CD4-positive, alpha-beta memory T cell (primary cell): Measurements from ENCODE around the gene IL17REL. TPM values are rescaled to one million over a fixed set of nuclear protein-coding genes. Genes with fewer than 3 reads are reported as not detected.

Source experiments
- CTCF ChIA-PET: fragments of 350-600 bp; sonication (Branson Sonifier 250); formaldehyde crosslinking; loops from one replicate; lab custom pipeline; 2021; ENCODE audit warnings: inconsistent platforms; ENCODE audit not compliant: partially characterized antibody; lab: Charles Lee
- POLR2A ChIA-PET: fragments of 350-600 bp; sonication (Branson Sonifier 250); formaldehyde crosslinking; loops from one replicate; lab custom pipeline; 2021; ENCODE audit not compliant: partially characterized antibody; lab: Charles Lee
- DNase-seq, 5 donors: peaks; one replicate each; pipeline versions ENCODE4 v3.0.0 to v3.0.0-alpha.2; 2020 to 2022; ENCODE audit warnings: mixed read lengths in 1 of 5
- H3K27ac ChIP-seq: one replicate; pipeline ENCODE4 v1.7.0; 2013; ENCODE audit warnings: low read depth, low read length
- H3K27me3 ChIP-seq: 2 replicates; pipeline ENCODE4 v1.7.0; 2013; ENCODE audit warnings: mild to moderate bottlenecking, low read length, moderate library complexity; ENCODE audit not compliant: insufficient read depth
- H3K36me3 ChIP-seq: 2 replicates; pipeline ENCODE4 v1.7.0; 2013; ENCODE audit warnings: mild to moderate bottlenecking, low read length, moderate library complexity; ENCODE audit not compliant: insufficient read depth
- H3K4me1 ChIP-seq: 2 replicates; pipeline ENCODE4 v1.7.0; 2013; ENCODE audit warnings: mild to moderate bottlenecking, low read length, moderate library complexity; ENCODE audit not compliant: insufficient read depth
- H3K4me3 ChIP-seq, 2 donors: one replicate each; pipeline ENCODE4 v1.7.0; 2013; ENCODE audit warnings: low read length in 2 of 2, mild to moderate bottlenecking in 1 of 2
- H3K9me3 ChIP-seq, 2 donors: one replicate each; pipeline ENCODE4 v1.7.0; 2013; ENCODE audit warnings: low read length in 2 of 2, control low read depth in 1 of 2; ENCODE audit not compliant: control insufficient read depth in 1 of 2
- H3K27ac Mint-ChIP-seq, 7 donors: one replicate each; pipeline ENCODE4 v1.8.0; 2020 to 2021; ENCODE audit warnings: mixed read lengths in 7 of 7, mild to moderate bottlenecking in 6 of 7, inconsistent platforms in 3 of 7, moderate library complexity in 3 of 7
- H3K27me3 Mint-ChIP-seq, 2 donors: one replicate each; pipeline ENCODE4 v1.8.0; 2020 to 2021; ENCODE audit warnings: mixed read lengths in 2 of 2
- H3K36me3 Mint-ChIP-seq, 2 donors: one replicate each; pipeline ENCODE4 v1.8.0; 2020 to 2021; ENCODE audit warnings: mixed read lengths in 2 of 2, inconsistent platforms in 1 of 2, mild to moderate bottlenecking in 1 of 2
- H3K4me1 Mint-ChIP-seq, 4 donors: one replicate each; pipeline ENCODE4 v1.8.0; 2020 to 2021; ENCODE audit warnings: mixed read lengths in 4 of 4, mild to moderate bottlenecking in 1 of 4
- H3K4me3 Mint-ChIP-seq, 8 donors: one replicate each; pipeline ENCODE4 v1.8.0; 2020 to 2021; ENCODE audit warnings: mixed read lengths in 8 of 8, mild to moderate bottlenecking in 7 of 8, moderate library complexity in 6 of 8, inconsistent platforms in 3 of 8
- H3K9me3 Mint-ChIP-seq, 8 donors: one replicate each; pipeline ENCODE4 v1.8.0; 2020 to 2021; ENCODE audit warnings: mixed read lengths in 8 of 8, mild to moderate bottlenecking in 5 of 8, inconsistent platforms in 3 of 8, moderate library complexity in 1 of 8
- intact Hi-C: fragments of 100-400 bp; cut with micrococcal nuclease; formaldehyde crosslinking; loops from one replicate; pipeline ENCODE4 v1.15.1; 2023
- polyA plus RNA-seq, 2 donors: library from polyadenylated mRNA; unstranded; fragments of 300-500 nt; fragmentation: Illumina TruSeq; gene quantifications; one replicate each; pipeline ENCODE4 v1.2.3, GENCODE V29; 2021
- total RNA-seq, 2 experiments: library from RNA; stranded (reverse); gene quantifications; one replicate each; pipeline ENCODE4 v1.2.3, GENCODE V29; 2021

IL17REL gene
- total and polyA plus RNA-seq, 4 experiments from 2014 or later: not detected

GRCh38 chr22:50048836-50049235, 36.3 kb upstream of the IL17REL start:
- Mint-ChIP-seq H3K4me3 (no peak overlapping the region), H3K27me3 (peaks cover 9 to 12% of the 10 kb centered on the region in 2 donors), H3K4me1 (peaks cover 1 to 10% (median 4%) of the 10 kb centered on the region in 4 donors), H3K27ac (no peak overlapping the region), H3K36me3 (peaks cover 0 to 1% of the 10 kb centered on the region in 2 donors), H3K9me3 (peaks cover 0 to 16% (median under 1%) of the 10 kb centered on the region in 8 donors)
- Histone ChIP-seq H3K4me1 (peaks cover 8% of the 10 kb centered on the region), H3K4me3 (no peak overlapping the region), H3K27me3 (no peaks in the 10 kb centered on the region), H3K27ac (no peak overlapping the region), H3K9me3 (no peaks in the 10 kb centered on the region), H3K36me3 (no peaks in the 10 kb centered on the region)
- intact Hi-C loops: no loop called here
- DNase-seq: no peak
- CTCF ChIA-PET: no interaction called here
- POLR2A ChIA-PET: no interaction called here

- no peak overlapping the region for H3K27ac ChIP-seq
- H3K27me3 ChIP-seq: no peaks in the 10 kb centered on the region
- no peak overlapping the region for H3K4me3 Mint-ChIP-seq
- no peaks in the 10 kb centered on the region for H3K36me3 Mint-ChIP-seq
- H3K36me3 ChIP-seq: no peaks in the 10 kb centered on the region
- intact Hi-C loops: no loop called here
- ChIA-PET CTCF (no interaction called here), POLR2A (no interaction called here)
- H3K27ac Mint-ChIP-seq: no peak overlapping the region
- peaks cover 5 to 14% (median 8%) of the 10 kb centered on the region in 4 donors for H3K4me1 Mint-ChIP-seq
- no peak overlapping the region for H3K4me3 ChIP-seq
- H3K9me3 ChIP-seq: no peaks in the 10 kb centered on the region
- peaks cover 9% of the 10 kb centered on the region in 2 donors for H3K27me3 Mint-ChIP-seq
- DNase-seq: no peak
- peaks cover 8% of the 10 kb centered on the region for H3K4me1 ChIP-seq
- H3K9me3 Mint-ChIP-seq: peaks cover 0 to 12% (median under 1%) of the 10 kb centered on the region in 8 donors
Measured at GRCh38 chr22:50048061-50048765, 35.6 kb upstream of the IL17REL start.

GRCh38 chr22:50047346-50047745, 34.8 kb upstream of the IL17REL start:
- H3K4me1 Mint-ChIP-seq: peaks cover 5 to 14% (median 11%) of the 10 kb centered on the region in 4 donors
- no peak for DNase-seq
- CTCF ChIA-PET: no interaction called here
- peaks cover 0 to 6% (median 0%) of the 10 kb centered on the region in 8 donors for H3K9me3 Mint-ChIP-seq
- H3K4me3 Mint-ChIP-seq: no peak overlapping the region
- Histone ChIP-seq H3K4me1 (peaks cover 8% of the 10 kb centered on the region), H3K27ac (no peak overlapping the region), H3K4me3 (no peak overlapping the region), H3K36me3 (no peaks in the 10 kb centered on the region), H3K9me3 (no peaks in the 10 kb centered on the region), H3K27me3 (no peaks in the 10 kb centered on the region)
- no peaks in the 10 kb centered on the region for H3K36me3 Mint-ChIP-seq
- H3K27me3 Mint-ChIP-seq: peaks cover 10 to 15% of the 10 kb centered on the region in 2 donors
- H3K27ac Mint-ChIP-seq: no peak overlapping the region
- intact Hi-C loops: no loop called here
- POLR2A ChIA-PET: no interaction called here

GRCh38 chr22:50046481-50047245, 34.1 kb upstream of the IL17REL start:
- Histone ChIP-seq H3K27ac (no peak overlapping the region), H3K27me3 (no peaks in the 10 kb centered on the region), H3K4me1 (peaks cover 8% of the 10 kb centered on the region), H3K36me3 (no peaks in the 10 kb centered on the region), H3K4me3 (no peak overlapping the region), H3K9me3 (no peaks in the 10 kb centered on the region)
- Mint-ChIP-seq H3K4me3 (no peak overlapping the region), H3K27me3 (peaks cover 8 to 17% of the 10 kb centered on the region in 2 donors), H3K9me3 (peaks cover 0 to 2% (median 0%) of the 10 kb centered on the region in 8 donors), H3K27ac (no peak overlapping the region), H3K4me1 (peaks cover 5 to 14% (median 11%) of the 10 kb centered on the region in 4 donors), H3K36me3 (no peaks in the 10 kb centered on the region)
- CTCF ChIA-PET: no interaction called here
- DNase-seq: no peak
- POLR2A ChIA-PET: no interaction called here
- intact Hi-C loops: no loop called here

GRCh38 chr22:50046019-50046415, 33.5 kb upstream of the IL17REL start:
- no peak for DNase-seq
- Histone ChIP-seq H3K4me3 (no peak overlapping the region), H3K4me1 (peaks cover 8% of the 10 kb centered on the region), H3K27ac (no peak overlapping the region), H3K27me3 (no peaks in the 10 kb centered on the region), H3K36me3 (no peaks in the 10 kb centered on the region), H3K9me3 (no peaks in the 10 kb centered on the region)
- intact Hi-C loops: no loop called here
- no peak overlapping the region for H3K4me3 Mint-ChIP-seq
- peaks cover 8 to 12% of the 10 kb centered on the region in 2 donors for H3K27me3 Mint-ChIP-seq
- H3K36me3 Mint-ChIP-seq: no peaks in the 10 kb centered on the region
- H3K27ac Mint-ChIP-seq: no peak overlapping the region
- peaks cover 0 to 2% (median 0%) of the 10 kb centered on the region in 8 donors for H3K9me3 Mint-ChIP-seq
- peaks cover 5 to 14% (median 11%) of the 10 kb centered on the region in 4 donors for H3K4me1 Mint-ChIP-seq
- POLR2A ChIA-PET: no interaction called here
- CTCF ChIA-PET: no interaction called here

GRCh38 chr22:50045211-50046018, 32.9 kb upstream of the IL17REL start:
- Histone ChIP-seq H3K27me3 (no peaks in the 10 kb centered on the region), H3K9me3 (no peaks in the 10 kb centered on the region), H3K36me3 (no peaks in the 10 kb centered on the region), H3K4me1 (peaks cover 8% of the 10 kb centered on the region), H3K27ac (no peak overlapping the region), H3K4me3 (no peak overlapping the region)
- Mint-ChIP-seq H3K9me3 (peaks cover 0 to 2% (median 0%) of the 10 kb centered on the region in 8 donors), H3K27ac (no peak overlapping the region), H3K4me1 (peaks cover 5 to 14% (median 11%) of the 10 kb centered on the region in 4 donors), H3K27me3 (peaks cover 7 to 12% of the 10 kb centered on the region in 2 donors), H3K4me3 (no peak overlapping the region), H3K36me3 (no peaks in the 10 kb centered on the region)
- intact Hi-C loops: no loop called here
- ChIA-PET POLR2A (no interaction called here), CTCF (no interaction called here)
- DNase-seq: no peak
